Liver (tissue), 3 donors: ENCODE results near the gene ATXN1.

Experiments used
- EGR1 ChIP-seq, 2 donors: IDR thresholded peaks; 2 replicates each; pipeline ENCODE4 v1.6.1; 2016 to 2018; ENCODE audit warnings: antibody characterized with exemption in 2 of 2, low read depth in 2 of 2
- GABPA ChIP-seq, 2 donors: IDR thresholded peaks in 1 of 2; conservative IDR thresholded peaks in 1 of 2; 2 replicates each; pipeline ENCODE4 v1.6.1; 2016; ENCODE audit warnings: antibody characterized with exemption in 2 of 2, mild to moderate bottlenecking in 1 of 2, moderate library complexity in 1 of 2
- RAD21 ChIP-seq, 2 donors: IDR thresholded peaks; 2 replicates each; pipeline ENCODE4 v1.6.1; 2016; ENCODE audit warnings: antibody characterized with exemption in 2 of 2, mild to moderate bottlenecking in 2 of 2
- TAF1 ChIP-seq: conservative IDR thresholded peaks from 2 replicates; pipeline ENCODE4 v1.6.1; 2016; ENCODE audit warnings: antibody characterized with exemption, mild to moderate bottlenecking
- YY1 ChIP-seq: IDR thresholded peaks from 2 replicates; pipeline ENCODE4 v1.6.1; 2016; ENCODE audit warnings: antibody characterized with exemption, mild to moderate bottlenecking
- TF ChIP-seq, protein P1 (sequence below): fragments of 150-350 bp; IDR thresholded peaks from 2 replicates; pipeline ENCODE4 v1.5.1; 2017; ENCODE audit warnings: improper control_type of control experiment, low read depth, low read length; ENCODE audit not compliant: missing input control
- TF ChIP-seq, protein P2 (sequence below): IDR thresholded peaks from 2 replicates; pipeline ENCODE4 v1.6.1; 2016; ENCODE audit warnings: antibody characterized with exemption
- donor health status: healthy.
- donor health status: healthy.

DNA sequence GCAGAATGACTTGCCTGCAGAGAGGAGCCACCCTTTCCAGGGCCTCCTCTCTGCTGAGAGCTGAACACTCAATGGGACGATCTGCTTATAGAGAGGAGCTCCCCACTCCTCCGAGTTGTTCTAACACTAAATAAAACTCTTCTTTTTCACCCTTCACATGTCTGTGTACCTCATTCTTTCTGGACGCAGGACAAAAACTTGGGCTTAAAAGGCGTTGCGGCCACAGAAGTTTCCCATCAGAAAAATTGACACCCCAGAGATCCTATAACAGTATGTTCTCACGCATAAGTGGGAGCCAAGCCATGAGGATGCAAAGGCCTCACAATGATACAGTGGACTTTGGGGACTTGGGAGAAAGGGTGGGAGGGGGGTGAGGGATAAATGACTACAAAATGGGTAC lies 401.7 kb downstream of the ATXN1 start:
- TF ChIP-seq RAD21 (IDR thresholded peaks at IDR 0.05), result no peak
- TF ChIP-seq GABPA (IDR thresholded peaks at IDR 0.05 in 1 of 2, conservative IDR thresholded peaks at IDR 0.05 in 1 of 2), result no peak
- no peak for TF ChIP-seq YY1
- TF ChIP-seq, protein P1, sequence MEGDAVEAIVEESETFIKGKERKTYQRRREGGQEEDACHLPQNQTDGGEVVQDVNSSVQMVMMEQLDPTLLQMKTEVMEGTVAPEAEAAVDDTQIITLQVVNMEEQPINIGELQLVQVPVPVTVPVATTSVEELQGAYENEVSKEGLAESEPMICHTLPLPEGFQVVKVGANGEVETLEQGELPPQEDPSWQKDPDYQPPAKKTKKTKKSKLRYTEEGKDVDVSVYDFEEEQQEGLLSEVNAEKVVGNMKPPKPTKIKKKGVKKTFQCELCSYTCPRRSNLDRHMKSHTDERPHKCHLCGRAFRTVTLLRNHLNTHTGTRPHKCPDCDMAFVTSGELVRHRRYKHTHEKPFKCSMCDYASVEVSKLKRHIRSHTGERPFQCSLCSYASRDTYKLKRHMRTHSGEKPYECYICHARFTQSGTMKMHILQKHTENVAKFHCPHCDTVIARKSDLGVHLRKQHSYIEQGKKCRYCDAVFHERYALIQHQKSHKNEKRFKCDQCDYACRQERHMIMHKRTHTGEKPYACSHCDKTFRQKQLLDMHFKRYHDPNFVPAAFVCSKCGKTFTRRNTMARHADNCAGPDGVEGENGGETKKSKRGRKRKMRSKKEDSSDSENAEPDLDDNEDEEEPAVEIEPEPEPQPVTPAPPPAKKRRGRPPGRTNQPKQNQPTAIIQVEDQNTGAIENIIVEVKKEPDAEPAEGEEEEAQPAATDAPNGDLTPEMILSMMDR, result no peak
- TF ChIP-seq EGR1 (IDR thresholded peaks at IDR 0.05; ENCODE audit: low read depth in 2 of 2), result no peak
- TF ChIP-seq, protein P2, sequence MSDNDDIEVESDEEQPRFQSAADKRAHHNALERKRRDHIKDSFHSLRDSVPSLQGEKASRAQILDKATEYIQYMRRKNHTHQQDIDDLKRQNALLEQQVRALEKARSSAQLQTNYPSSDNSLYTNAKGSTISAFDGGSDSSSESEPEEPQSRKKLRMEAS, result no peak
- no peak for TF ChIP-seq TAF1
